Stimulated activated CD8-positive, alpha-beta memory T cell treated with anti-CD3 and anti-CD28 coated beads, Interleukin-7, amount 100 ng/mL, for 24 hours (primary cell): ENCODE measurements around the gene ARHGAP33.
"Not testable (repeated sequence)": the region's sequence is repeated elsewhere in the genome, so short reads cannot be mapped to it uniquely, and the experiment has no call there.

Experiments used
- DNase-seq: peaks from one replicate; pipeline ENCODE4 v3.0.0-alpha.2; 2020; ENCODE audit warnings: low read depth

Gene ARHGAP33

DNA sequence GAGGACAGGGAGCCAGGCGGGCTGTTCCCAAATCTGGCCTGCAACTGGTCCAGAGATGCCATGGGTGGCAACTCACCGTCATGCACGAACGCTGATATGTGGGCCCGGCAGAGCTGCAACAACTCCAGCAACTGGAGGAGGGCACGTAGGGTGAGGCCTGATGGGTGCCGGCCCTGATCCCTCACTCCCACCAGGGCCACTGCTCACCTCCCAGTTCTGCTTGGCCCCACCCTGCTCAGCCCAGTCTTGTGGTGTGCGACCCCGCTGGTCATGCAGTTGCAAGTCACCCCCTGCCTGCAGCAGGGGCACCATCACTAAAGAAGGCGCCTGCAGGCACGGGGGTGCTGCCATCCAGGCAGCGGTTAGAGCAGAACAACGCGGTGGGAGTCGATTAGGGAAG is 16.9 kb downstream of the ARHGAP33 start:
- no peak for DNase-seq

DNA sequence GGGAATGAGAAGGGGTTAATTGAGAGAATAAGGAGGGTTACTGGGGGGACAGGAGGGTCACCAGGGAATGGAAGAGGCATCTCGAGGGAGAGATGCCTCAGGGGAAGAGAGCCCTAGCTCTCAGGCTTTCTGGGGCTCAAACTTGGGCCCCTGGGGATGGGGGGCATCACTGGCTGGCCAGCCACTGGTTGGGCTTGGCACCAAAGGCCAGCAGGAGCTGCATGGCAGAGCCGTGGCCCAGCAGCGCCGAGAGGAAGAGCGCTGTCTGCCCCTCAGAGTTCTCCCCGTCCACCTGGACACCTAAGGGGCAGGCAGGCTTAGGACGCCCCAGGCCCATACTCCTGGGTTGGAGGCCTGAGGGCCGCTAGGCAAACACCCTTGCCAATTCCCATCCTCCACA is 17.5 kb downstream of the ARHGAP33 start:
- DNase-seq: no peak

DNA sequence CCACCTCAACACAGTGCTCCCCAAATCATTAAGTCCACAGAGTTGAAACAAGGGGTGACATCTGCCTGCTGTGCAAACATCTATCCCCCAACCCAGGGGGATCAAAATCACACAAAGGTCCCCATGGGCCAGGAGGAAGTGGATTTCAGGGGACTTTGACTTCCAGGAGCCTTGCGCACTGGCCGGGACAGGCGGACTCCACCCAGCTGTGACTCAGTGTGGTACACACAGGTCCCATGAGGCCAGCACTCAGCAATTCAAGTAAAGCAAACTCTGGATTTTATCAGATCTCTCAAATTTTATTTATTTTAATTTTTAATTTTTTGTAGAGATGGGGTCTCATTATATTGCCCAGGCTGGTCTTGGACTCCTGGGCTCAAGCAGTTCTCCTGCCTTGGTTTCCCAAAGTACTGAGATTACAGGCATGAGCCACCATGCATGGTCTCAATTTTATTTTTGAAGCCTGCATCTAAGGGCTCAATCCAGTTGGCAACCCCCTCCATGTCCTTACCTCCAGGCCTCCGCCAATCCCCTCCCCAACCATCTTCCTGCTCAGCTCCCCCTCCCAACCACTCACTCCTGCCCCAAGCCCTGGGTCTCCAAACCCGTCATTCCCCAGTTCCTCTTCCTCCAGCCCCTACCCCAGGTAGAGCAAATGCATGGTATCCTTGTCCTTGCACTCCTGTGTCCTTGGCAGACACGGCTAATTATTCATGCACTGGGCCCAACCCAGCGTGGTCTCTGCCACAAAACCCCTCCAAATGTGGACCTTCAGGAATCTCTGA is 18.2 kb downstream of the ARHGAP33 start:
- no peak for DNase-seq

DNA sequence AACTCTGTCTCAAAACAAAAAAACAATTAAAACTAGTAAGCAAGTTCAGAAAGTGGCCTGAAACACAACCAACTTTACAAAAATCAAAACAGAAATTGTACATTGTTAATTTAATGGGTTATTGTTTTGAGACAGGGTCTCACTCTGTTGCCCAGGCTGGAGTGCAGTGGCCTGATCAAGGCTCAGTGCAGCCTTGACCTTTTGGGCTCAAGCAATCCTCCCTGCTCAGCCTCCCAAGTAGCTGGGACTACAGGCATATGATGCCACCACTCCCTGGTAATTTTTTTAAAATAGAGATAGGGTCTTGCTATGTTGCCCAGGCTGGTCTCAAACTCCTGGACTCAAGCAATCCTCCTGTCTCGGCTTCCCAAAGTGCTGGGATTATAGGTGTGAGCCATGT is 20.2 kb downstream of the ARHGAP33 start:
- DNase-seq: not testable (repeated sequence)

DNA sequence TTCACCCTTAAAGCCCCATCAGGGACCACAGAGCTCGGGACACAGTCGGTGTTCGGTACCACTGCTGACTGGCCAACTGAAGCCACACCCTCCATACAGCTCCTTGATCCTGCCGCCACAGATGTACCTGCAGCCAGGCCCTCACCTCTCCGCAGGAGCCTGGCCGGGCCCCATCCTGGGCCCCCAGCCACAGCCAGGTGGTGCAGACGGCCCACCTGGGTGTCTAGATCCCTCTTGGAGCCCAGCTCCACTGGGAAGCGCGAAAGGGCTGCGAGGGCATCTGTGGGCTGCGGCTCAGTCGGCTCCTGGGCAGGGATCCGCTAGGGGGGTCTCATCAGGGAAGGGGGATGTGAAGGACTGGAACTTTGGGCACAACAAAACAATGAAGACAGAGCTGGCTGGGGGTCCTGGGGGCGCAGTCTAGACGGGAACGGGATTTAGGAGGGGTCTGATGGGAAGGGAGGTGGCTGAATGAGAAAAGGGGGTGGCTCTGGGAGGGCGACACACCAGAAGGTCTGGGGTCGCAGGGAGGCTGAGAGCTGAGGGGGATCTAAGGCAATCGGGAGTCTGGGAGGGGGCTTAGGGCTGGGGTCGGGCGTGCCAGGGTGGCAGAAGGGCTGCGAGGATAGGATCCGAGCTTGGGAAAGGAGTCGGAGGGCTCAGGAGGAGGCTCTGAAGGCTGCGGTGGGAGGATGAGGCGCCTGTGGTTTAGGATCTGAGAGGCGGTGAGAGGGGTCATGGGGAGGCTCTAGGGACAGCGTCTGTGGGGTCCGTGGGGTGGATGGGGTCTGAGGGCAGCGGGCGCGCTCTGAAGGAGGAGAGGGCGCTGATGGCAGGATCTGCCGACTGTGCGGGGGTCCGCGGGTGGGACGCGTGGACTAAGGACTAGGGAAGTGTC is 21.5 kb downstream of the ARHGAP33 start:
- no peak for DNase-seq

DNA sequence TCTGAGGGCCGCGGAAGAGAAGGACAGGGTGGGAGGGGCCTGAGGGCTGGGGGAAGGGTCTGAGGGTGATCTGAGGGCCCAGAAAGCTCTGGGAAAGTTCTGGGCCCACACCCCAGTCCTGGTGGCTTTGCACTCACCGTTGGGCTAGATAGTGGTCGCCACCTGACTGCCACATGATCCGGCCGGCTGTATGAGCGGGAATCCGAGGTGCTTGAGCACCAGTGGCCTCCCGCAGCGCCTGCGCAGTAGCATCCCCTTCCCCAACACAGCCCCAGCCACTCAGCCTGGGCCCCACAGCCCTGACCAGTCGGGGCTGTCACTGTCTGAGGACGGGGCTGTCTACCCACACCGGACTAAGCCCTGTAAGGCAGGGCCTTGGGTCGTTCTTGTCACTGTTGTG is 22.3 kb downstream of the ARHGAP33 start:
- no peak for DNase-seq

DNA sequence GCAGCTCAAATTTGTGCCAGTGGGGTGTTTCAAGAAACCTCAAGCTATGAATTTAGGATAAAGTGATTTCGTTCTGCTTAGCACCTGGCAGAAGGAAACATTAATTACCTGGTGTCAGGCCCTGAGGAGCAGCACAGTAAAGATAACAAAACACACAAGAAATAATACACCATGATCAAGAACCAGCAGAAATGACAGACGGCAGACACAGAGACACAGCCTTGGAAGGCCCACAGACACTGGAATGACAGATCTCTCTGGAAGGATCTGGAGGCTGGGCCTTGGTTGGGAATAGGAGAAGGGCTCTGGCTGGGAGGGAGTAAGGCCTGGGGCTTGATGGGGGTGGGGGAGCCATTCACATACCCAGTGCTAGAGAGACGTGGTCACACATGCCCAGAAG is 26.5 kb downstream of the ARHGAP33 start:
- DNase-seq: no peak

DNA sequence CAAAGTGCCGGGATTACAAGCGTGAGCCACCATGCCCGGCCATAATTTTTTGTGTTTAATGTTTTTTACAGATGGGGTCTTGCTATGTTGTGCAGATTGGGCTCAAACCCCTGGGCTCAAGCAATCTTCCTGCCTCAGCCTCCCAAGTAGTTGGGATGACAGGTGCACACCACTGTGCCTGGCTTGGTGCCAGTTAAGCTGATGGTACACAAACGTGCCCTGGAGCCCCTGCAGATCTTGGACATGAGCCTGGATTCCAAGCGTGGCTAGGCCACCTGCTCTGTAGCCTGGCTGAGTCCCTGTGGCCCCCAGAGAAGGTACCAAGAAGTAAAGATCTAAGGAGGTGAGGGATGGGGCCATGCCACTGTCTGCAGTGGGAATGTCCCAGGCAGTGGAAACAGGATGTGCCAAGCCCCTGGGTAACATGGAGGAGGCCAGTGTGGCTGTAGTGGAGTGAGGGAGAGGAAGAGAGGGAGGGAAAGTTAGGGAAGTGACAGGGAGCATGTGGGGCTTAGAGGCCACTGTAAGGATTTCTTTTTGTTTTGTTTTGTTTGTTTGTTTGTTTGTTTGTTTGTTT is 30.2 kb downstream of the ARHGAP33 start:
- no peak for DNase-seq

DNA sequence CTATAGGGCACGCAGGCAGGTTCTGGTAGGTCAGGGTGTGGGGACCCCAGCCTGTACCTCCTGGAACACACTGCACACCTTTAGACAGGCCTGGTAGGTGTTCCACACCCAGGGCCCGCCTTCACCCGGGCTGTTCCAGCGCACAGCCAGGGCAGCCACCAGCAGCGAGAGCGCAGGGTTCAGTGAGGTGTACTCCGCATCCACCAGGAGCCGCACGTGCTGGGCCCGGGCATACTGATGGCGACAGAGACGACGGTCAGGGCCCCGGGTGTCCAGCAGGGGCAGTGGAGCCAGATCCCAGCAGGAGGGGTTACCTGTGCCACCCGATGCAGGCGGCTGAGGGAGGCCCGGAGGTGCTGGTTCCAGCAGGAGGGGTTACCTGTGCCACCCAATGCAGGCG is 31.2 kb downstream of the ARHGAP33 start:
- DNase-seq: no peak

DNA sequence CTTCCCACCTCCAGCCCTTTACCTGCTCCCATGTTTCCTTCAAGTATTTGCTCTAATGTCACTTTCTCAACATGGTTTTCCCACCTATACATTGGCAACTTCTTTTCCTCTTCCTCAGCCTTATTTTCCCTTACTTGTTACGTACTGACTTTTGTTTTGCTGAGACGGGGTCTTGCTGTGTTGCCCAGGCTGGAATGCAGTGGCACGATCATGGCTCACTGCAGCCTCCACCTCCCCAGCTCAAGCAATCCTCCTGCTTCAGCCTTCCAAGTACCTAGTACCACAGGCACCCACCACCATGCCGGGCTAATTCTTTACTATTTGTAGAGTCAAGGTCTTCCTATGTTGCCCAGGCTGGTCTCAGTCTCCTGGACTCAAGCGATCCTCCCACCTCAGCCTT is 32.3 kb downstream of the ARHGAP33 start:
- no peak for DNase-seq

DNA sequence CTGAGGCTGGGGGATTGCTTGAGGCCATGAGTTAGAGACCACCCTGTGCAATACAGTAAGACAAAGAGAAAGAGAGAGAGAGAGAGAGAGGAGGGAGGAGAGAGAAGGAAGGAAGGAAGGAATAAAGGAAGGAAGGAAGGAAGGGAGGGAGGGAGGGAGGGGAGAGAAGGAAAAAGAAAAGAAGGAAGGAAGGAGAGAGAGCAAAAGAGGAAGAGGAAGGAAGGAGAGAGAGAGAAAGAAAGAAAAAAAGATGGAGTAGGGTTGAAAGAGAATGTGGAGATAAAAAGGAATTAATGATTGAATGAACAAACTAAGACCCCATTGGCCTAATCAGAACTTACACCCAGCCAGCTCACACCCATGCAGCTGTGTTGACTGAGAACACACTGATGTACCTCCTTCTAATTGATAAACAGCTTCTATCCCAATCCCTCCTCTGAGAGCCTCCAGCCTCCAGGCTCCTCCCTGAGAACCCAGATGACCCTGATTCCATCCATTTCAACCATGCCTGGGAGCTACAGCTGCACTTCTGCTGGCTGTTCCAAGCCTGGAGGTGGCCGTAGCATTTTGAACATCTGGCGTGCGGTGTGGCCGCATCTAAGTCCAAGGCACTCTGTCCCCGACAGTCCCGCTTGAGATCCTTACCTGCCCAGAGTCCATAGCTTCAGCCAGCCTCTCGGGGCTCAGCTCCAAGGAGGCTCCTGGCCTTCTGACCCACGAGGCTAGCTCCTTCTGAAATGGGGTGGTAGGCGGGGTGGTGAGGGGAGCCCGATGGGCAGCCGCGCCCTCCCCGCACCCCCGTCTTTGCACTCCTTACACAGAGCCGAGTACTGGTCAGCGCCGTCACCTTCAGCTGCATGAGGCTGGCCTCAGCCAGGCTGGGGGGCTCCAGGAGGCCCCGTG is 36.2 kb downstream of the ARHGAP33 start:
- no peak for DNase-seq

DNA sequence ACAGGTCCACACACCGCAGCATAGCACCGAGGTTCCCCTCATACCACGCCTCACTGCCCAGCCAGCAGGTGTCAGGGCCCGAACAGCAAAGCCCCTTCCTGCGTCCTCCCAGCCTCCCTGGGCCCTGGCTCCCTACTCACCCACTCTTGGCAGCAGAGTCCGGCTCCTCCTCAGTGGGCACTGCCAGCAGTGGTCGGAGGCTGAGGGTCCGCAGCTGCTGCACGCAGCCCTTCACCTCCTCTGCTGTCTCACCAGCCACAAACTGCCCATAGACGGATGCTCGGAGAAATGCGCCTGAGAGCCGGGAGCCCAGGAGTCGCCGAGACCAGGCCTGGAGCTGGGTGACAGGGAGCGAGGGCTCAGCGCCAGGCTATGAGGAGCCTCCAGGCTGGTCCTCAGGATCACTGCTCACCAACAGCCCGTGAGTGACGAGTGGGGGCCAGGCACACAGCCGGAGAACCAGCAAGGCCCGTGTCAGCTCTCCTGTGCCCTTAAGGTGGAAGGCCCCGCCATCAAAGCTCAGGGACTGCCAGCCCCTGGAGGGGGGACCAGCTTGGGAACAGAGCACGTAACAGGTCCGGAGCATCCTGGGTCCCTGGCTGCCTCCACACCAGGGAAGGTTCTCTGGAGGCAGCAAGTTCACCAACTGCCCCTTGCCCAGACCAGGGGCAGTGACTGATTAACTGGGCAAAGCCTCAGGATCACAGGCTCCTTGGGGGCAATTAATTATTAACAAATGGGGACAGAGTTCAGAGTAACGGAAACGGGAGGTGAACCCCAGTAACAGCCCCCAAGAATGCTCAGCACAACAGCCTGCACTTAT is 37.1 kb downstream of the ARHGAP33 start, which contains the start of gene PRODH2:
TSS of gene PRODH2 (minus strand) at position 626 of the 823 bp plus-strand sequence. CDS start at position 586, 40 bp downstream.
- no peak for DNase-seq

DNA sequence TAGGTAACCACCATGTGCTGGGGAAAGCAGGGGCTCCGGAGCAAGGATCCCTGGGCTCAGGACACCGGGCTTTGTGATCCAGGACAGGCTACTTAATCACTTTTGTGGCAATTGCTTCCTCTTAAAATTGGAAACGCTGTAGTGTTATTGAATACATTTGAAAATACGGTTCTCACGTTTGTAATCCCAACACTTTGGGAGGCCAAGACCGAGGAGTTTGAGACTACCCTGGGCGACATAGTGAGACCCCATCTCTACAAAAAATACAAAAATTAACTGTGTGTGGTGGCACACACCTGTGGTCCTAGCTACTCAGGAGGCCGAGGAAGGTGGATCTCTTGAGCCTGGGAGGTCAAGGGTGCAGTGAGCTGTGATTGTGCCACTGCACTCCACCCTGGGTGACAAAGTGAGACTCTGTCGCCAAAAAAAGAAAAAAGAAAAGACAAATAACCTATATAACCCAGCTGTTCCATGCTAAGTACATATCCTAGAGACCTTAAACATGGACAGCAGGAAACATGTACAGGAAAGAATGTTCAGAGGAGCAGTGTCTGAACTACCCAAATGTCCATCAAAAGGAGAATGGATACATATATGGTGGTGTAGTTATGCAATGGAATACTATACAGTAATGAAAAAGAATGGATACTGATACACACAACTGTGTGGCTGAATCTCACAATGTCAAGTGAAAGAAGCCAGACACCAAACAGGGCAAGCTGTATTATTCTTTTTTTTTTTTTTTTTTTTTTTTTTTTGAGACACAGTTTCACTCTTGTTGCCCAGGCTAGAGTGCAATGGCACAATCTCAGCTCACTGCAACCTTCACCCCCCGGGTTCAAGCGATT is 37.9 kb downstream of the ARHGAP33 start:
- DNase-seq: no peak

DNA sequence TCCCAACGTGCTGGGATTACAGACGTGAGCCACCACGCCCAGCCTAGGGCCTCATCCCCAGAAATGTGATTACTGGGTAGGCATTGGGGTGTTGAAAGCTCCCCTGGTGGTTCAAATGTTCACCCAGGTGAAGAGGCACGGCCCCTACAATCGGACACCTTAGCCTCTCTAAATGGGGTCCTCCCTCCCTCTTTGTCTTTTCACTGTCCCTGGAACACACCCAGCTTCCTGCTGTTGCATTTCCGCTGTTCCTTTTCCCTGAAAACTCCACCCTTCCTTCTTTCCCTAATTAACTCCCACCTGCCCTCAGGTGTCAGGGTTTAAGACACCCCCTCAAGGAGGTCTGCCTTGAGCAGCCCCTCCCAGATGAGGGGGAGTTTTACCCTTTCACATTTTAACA is 40.9 kb downstream of the ARHGAP33 start:
- DNase-seq: no peak

DNA sequence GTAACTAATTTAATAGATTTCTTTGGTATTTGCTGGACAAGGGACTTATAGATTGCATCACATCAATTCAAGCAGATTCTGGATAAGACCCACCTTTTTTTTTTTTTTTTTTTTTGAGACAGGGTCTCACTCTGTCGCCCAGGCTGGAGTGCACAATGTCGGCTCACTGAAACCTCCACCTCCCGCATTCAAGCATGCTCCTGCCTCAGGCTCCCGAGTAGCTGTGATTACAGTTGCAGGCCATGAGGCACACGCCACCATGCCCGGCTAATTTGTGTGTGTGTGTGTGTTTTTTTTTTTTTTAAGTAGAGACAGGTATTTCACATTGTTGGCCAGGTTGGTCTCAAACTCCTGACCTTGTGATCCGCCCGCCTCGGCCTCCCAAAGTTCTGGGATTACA is 41.5 kb downstream of the ARHGAP33 start:
- no peak for DNase-seq

DNA sequence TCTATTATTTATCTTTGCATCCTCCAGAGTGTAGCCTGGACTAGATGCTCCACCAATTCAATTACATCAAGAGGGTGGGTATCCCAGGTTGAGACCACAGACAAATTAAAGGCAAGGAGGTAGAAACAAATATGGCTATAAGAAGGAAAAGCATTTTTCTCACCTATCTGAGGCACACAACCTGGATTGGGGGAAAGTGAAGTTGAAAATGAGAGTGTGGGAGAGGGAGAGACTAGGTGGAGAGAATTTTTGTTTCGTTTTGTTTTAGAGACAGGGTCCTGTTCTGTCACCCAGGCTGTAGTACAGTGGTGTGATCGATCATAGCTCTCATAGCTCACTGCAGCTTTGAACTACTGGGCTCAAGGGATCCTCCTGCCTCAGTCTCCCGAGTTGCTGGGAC is 43.1 kb downstream of the ARHGAP33 start:
- DNase-seq: no peak

DNA sequence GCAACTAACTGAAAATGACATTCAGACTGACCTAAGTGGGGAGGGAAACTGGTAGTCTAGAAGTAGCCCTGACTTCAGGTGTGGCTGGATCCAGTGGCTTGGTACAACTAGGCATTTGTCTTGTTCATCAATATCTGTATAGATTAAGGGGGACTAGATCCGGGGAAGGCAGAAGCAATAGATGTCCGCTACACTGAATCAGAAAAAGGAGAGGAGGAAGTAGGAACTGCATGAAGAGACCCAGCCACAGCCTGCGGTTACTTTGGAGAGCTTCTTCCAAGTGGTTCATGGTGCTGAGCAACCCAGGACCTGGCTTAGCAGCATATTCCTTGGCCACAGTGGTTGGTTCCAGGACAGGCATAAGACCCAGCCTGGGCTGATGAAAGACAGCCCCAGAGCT is 47.2 kb downstream of the ARHGAP33 start:
- DNase-seq: no peak

DNA sequence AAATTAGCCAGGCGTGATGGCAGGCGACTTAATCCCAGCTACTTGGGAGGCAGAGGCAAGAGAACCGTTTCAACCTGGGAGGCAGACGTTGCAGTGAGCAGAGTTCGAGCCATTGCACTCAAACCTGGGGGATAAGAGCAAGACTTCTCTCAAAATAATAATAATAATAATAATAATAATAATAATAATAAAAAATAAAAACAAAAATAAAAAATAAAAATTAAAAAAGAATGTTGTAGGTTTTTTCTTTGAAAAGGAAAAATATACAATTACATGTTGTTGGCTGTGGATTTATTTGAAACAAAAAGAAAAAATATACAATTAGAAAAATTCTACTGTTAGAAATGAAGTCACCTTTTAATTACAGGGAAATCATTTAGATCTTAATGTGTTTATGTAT is 48.8 kb downstream of the ARHGAP33 start:
- DNase-seq: no peak

DNA sequence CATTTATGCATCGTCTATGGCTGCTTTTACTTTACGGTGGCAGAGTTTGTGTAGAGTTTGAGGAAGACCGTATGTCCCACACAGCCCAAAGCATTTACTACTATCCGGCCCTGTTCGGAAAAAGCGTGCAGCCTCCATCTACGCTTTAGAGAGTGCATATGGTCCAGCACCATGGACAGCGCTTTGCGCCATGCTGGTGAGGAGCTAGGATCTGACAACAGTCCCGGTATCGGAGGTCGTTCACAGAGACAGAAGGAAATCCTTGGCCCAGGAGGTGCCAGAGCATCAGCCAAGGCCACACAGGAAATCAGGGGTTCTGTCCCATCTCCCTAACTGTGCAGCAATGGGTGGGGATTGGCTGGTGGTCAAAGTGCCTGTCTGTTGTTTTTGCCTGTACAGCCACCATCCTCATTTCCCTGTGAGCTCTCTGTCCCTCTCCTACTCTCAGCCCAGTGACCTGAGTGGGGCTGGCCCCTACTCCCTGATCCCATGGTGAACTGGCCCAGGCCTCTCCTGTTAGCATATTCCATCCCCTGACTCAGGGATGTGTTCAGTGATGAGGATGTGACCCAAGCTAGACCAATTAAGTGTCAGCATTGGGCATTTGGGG is 53.4 kb downstream of the ARHGAP33 start:
- no peak for DNase-seq

DNA sequence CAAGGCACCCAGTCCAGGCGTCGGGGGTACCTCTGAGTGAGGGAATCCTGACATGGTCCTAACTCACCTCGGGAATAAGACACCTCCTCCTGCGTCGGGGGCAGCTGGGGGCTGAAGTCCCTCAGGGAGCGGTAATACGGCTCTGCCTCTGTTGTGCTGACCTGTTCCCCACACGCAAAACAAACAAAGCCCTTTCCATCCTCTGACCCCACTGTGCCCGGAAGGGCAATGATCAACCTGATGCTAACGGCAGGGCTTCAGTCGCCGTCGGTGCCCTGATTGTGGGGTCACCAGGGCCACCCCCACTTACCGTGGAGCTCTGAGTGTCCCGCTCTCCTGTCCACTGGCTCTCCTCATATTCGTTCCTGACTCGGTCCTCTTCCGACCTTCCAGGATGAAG is 55.6 kb downstream of the ARHGAP33 start:
- DNase-seq: no peak
